Stimulated activated CD4-positive, alpha-beta T cell treated with anti-CD3 and anti-CD28 coated beads, Interleukin-4, amount 100 ng/mL, for 48 hours (primary cell): ENCODE results near the gene GOLGA8A.
"Not testable (repeated sequence)": the region's sequence is repeated elsewhere in the genome, so short reads cannot be mapped to it uniquely, and the experiment has no call there.

Experiments
- DNase-seq, 2 donors: peaks; one replicate each; pipeline ENCODE4 v3.0.0-alpha.2; 2020; ENCODE audit warnings: low read depth in 2 of 2

GOLGA8A gene

DNA sequence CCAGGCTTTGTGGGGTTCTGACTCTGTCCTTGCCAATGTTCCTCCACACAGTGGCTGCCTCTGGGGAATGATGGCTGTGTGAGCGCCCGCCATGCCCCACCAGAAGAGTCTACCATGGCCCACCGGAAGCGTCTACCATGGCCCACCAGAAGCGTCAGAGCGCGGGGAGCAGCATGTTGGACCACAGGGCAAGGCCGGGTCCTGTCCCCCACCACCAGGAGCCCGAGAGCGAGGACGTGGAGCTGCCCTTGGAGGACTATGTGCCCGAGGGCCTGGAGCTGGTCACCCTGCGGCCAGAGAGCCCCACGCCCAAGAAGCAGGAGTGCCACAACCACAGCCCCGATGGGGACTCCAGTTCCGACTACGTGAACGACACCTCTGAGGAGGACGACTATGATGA is 28.1 kb downstream of the GOLGA8A start:
- not testable (repeated sequence) for DNase-seq

DNA sequence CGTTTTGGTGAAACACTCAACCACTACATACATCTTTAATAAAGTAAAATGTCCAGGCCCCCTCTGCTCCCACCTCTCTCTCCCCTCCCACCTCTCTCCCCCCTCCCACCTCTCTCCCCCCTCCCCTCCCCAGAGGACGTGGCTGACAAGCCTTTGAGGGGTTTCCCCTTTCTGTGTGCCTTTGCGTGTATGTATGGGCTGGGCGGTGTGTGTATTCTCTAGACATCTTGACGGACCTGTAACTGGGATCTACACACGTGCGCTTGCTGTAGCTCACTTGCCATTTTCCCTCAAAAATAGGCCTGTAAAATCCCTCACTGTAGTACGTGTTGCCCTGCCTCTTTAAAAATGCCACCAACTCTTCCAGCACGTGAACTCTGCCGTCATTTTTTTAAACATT is 28.6 kb downstream of the GOLGA8A start:
- DNase-seq = not testable (repeated sequence)

DNA sequence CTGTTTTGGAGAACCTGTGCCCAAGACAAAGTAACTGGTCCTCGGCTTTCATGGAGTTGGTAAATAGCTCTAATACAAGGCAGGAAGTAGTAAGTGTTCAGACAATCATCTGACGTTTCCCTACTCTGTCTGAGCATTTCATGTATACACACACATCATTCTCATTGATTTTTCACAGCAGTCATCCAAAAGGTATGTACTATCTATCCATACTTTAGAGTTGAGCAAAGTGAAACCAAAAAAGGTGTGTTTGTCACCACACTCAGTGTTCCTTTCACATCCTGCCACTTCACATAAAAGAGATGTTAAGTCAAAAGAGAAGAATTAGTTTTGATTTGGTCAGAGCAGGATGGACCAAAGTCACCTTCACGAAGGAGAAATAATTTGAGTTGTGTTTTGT is 33.7 kb downstream of the GOLGA8A start:
- DNase-seq = not testable (repeated sequence)

DNA sequence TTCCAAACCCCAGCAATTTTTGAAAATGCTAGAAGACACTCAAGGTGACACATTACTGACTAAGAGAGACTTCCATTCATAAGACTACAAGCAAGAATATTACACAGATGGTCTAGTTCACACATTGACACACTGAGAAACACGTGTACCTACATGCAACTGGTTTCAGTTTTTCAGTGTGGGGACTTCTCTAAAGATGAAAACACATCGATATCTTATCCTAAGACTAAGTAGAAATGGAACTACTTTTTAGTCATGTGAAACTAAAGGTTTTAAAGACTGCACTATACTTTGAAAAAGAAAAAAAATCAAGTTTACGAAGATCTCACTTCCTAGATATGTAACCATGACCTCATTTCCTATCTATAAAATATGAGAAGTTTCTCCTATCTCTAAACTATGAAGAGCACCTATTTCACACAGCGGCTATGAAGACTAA is 34.4 kb downstream of the GOLGA8A start:
- not testable (repeated sequence) for DNase-seq

DNA sequence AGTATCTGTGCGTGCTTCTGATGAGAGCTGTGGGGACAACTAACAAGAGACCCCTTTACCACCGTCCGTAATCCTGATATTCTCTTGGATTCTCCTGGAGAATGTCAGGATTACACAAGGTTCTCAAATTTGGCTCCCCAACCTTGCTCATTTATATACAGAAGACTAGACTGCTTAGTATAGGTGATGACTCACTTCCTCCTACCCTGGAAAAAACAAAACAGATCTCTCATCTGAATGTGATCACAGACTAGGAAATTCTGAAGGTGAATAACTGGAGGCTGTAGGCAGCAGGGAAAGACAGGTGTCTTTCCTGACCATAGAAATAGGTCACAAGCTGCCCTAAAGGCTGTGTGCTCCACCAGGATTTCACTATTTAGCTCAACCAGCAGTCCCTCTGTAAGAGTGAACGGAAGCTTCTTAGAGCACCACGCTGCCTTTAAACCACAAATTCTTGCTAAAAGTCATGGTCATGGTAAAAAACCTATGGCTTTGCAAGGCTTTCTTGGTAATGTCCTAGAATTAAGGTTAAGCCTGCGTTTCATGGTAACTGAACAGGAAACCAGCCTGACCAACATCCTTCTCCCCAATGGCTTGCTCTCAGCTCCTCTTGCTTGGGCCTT is 39.9 kb downstream of the GOLGA8A start:
- DNase-seq = not testable (repeated sequence)

DNA sequence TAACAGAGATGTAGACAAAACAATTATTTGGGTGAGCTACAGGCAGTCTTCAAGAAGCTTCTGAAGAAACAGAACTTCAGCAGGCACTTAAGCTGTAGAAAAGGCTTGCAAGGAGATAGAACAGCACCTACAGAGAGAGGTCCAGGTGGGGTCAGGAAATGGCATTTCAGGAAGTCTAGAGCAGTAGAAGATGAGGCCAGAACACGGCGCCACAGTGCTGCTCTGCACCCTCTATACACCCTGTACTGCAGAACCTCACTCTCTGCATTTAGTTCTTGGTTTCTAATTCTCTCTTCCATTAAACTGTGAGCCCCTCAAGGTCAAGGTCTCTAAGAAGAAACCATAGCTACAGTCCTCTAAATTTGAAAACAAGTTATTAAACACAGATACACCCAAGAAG is 44.6 kb downstream of the GOLGA8A start:
- DNase-seq = not testable (repeated sequence)

DNA sequence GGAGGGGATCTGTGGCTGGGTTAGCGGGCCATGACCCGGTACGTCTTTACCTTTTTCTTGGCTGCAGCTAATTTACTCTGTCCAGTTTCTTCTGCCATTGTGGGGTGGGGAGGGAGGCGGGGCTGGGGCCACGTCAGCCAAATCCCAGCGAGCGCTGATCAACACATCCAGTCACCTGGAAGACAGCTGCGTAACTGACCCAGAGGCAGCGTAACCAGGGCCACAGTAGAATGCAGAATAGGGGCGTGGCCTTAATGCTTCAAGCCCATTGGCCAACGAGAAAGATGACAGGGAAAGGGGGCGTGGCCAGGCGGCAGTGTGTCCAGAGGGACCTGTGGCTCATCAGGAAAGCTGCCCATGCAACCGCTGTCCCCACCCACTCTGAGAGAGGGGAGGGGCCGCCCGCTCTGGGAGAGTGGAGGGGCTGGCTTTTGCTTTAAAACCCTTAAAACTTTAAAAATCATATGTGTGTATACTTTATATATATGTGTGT is 48.0 kb downstream of the GOLGA8A start:
- DNase-seq = not testable (repeated sequence)
